T47D (cell line): ENCODE data around the gene STK38L.

Experiments used
- DNase-seq, 2 experiments: peaks; one replicate each; pipeline versions ENCODE4 v3.0.0 to v3.0.0-alpha.2; 2011 to 2012; ENCODE audit warnings: low read depth in 1 of 2, low spot score in 1 of 2
- JUND ChIP-seq: IDR thresholded peaks from 2 replicates; pipeline ENCODE4 v1.6.1; 2012; ENCODE audit warnings: low read depth
- in situ Hi-C: cut with HindIII; loops from 2 replicates; pipeline ENCODE4 v1.10.0; 2016; ENCODE audit warnings: low sequenced_read_pairs, low pct_unique_long_range_greater_than_20kb

The STK38L gene

DNA sequence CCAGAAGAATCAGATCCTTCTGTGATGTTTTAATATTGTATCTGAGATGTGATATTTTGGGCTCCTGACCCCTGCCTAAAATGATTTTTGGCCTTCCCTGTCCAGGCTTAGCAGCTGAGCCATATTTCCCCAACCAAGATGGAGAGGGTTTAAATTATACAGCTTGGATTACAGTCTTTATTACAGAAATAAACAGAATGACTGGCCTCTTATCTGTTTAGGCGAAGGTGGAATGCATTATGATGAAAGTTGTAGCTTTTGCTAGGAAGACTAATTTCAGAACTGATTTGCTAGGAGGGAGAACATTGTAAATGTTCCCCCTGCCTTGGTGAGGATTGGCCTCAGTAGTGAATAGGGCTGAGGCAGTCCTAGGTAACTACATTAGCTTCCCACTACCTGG, 111.9 kb downstream of the STK38L start:
- no peak for TF ChIP-seq JUND
- in situ Hi-C loops: no loop called here
- no peak for DNase-seq

DNA sequence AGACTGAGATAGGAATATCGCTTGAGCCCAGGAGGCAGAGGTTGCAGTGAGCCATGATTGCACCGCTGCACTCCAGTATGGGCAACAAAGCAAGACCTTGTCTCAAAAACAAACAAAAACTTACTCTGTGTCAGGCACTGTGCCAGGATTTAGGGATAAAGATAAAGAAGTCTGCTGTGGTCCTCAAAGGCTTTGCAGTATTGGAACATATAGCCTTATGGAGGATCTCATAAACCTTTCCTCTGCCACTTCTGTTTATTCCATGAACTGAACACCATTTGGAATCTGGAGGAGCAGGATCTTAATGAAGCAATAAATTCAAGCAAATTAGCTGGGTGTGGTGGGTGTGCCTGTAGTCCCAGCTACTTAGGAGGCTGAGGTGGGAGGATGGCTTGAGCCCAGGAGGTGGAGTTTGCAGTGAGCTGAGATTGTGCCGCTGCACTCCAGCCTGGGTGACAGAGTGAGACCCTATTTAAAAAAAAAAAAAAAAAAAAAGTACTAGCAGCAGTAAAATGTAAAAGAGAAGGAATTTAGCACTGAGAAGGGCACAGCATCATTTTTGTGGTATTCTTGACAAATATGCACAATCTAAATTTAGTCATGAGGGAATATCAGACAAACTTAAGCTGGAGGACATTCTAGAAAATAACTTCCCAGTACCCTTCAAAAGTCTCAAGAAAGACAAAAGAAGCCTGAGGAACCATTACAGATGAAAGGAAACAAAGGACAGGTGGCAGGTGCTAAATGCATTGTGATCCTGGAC, 115.7 kb downstream of the STK38L start:
- in situ Hi-C loops: no loop called here
- no peak for DNase-seq
- TF ChIP-seq JUND: no peak

DNA sequence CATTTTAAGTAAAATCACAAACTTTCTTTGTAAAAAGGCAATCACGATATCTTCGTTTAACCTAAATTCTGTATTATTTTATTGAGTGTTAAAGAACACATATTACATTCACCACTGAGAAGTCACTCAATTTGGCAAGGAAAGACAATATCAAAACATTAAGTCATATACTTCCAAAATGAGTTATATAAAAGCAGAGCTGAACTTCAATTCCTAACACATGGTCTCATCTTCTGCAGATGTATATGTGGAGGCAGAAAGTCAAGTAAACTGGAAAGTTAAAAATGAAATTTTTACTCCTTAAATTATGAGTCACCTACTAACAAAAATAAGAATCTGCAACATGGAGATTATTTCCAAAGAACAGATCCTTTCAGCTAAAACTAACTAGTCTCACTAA, 117.3 kb downstream of the STK38L start:
- TF ChIP-seq JUND: no peak
- no peak for DNase-seq
- in situ Hi-C loops: no loop called here

DNA sequence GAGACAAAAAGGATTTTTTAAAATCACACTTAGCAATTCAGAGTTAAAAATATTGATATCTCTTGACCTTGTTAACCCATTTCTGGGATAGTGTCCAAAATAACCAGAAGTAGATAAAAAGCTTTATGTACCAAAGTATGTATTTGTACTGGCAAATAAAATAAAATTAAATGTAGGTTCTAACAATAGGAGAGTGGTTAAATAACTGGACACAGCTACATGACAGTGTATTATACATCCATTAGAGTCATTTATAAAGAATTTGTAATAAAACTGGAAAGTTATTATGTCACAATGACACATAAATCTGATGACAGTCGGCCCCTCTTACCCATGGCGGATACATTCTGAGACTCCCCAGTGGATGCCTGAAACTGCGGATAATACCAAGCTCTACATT, 122.5 kb downstream of the STK38L start:
- no peak for DNase-seq
- in situ Hi-C loops: no loop called here

DNA sequence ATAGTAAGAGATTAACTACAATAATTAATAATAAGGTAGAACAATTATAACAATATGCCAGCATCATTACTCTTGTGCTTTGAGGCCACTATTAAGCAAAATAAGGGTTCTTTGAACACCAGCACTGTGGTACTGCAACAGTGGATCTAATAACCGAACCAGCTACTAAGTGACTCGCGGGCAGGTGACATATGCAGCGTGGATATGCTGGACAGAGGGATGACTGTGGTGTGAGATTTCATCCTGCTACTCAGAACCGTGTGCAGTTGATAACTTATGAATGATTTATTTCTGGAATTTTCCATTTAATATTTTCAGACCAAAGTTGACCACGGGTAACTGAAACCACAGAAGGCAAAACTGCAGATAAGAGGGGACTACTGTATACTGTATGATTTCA, 123.0 kb downstream of the STK38L start:
- TF ChIP-seq JUND: no peak
- no peak for DNase-seq
- in situ Hi-C loops: no loop called here

More for the DNA sequence above, 122.5 kb downstream of the STK38L start:
- no peak for TF ChIP-seq JUND
